D721Med (cell line): ENCODE results near the gene ERBB4.

ENCODE experiments used
- DNase-seq: peaks from one replicate; pipeline ENCODE4 v3.0.0; 2011; ENCODE audit warnings: low spot score; ENCODE audit not compliant: insufficient read length
- FAIRE-seq: peaks from 2 replicates; lab custom pipeline; 2011; peaks lifted over from hg19 to GRCh38; lab: Jason Lieb, UNC
- CTCF ChIP-seq: IDR thresholded peaks from 2 replicates; pipeline ENCODE4 v1.5.1; 2012; ENCODE audit warnings: mild to moderate bottlenecking, control low read depth; ENCODE audit not compliant: insufficient read depth; ENCODE audit errors: missing control alignments

The ERBB4 gene

GRCh38 chr2:212536817-212537725 lies 1.5 kb downstream of the ERBB4 start:
- DNase-seq (no peak), FAIRE-seq (no peak)
- no peak for TF ChIP-seq CTCF

DNA sequence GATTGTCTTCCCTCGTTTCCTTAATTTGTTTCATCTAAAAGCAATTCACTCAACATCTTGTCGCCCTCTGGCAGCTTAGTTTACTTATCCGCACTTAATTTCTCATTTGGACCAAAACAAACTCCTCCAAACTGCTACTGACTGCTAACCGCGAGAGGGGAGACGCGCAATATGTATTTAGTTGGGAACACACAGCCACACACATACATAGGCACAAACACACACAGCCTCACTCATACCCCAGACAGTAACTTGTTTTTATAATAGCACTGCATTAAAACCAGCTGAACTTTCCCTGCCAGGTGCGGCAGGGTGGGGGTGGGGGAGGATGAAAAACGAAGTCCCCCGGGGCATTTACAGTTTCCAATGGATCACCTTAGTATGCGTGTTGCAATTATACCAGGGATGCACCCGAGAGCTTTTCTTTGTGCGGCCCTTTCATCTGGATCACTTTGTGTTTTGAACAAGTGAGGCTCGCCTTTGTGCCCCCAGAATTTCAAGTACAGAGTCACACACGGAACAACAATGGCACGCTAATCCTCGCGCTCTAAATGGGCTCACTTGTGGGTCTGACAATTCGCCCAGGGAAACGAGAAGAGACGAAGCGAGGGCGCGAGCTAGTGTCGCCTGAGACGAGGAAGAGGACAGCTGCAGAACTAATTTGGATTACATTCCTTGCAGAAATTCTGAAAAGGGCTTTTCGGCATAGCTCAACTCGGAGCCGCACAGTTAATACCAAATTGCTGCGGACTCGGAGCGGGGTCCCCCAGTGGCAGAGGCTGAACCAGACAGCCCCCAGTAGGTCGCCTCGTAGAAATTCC lies 2.4 kb downstream of the ERBB4 start:
- no peak for DNase-seq

DNA sequence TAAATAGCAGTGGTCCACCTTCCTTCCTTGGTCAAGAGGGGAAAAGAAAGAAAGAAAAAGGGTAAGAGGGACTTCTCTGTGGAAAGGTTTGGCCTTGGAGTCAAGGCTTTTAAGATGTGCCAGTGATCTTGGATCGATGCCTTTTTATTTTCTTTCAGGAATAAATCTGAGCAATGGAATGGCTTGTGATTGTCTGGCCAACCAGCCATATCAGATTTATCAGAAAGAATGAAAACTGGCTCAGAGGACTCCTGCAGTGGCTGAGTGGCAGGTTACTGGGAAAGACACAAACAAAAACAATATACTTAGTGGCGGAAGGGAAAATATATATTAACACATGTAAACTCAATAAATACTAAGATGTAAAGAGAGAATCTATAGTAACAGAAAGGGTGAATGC lies 4.3 kb downstream of the ERBB4 start:
- no peak for FAIRE-seq
- no peak for DNase-seq
- no peak for TF ChIP-seq CTCF

More for the DNA sequence above, 2.4 kb downstream of the ERBB4 start:
- FAIRE-seq: no peak
- TF ChIP-seq CTCF: no peak

DNA sequence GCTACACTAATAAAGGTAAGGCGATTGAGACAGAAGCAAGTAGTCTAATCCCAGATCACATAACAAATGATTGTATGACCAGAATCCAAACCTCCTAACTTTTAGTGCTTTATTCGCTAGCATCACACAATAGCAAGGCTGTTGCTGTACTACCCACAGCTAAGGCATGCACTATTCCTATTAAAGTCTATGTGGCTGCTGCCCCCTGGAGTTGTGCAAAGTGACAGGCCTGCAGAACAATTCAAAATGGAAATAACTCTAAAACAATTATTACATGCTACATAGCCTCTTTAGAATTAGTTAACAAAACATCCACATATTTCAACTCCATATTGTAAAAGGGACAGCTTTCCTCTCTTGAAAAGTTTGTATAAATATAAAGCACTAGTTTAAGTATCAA lies 6.0 kb downstream of the ERBB4 start:
- FAIRE-seq (no peak), DNase-seq (no peak)
- TF ChIP-seq CTCF: peak; percentile 13

DNA sequence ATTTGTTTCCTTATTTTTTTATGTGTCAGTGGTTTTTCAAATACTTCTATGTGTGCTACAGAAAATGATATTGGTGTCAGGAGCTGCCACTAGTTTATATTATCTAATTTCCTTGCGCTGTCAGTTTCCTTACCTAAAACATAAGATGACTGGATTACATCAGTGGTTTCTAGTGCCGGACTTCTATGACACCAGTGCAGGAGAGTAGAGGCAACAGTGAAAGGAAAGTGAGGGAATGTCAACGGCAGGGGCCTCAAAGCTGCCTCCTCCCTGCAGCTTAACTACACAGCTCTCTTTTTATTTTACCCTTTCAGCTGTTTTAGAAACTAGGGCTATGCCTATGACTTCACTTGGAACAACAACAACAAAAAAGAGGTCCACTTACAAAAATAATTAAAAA lies 6.5 kb downstream of the ERBB4 start:
- no peak for DNase-seq
- no peak for FAIRE-seq
- TF ChIP-seq CTCF: no peak

DNA sequence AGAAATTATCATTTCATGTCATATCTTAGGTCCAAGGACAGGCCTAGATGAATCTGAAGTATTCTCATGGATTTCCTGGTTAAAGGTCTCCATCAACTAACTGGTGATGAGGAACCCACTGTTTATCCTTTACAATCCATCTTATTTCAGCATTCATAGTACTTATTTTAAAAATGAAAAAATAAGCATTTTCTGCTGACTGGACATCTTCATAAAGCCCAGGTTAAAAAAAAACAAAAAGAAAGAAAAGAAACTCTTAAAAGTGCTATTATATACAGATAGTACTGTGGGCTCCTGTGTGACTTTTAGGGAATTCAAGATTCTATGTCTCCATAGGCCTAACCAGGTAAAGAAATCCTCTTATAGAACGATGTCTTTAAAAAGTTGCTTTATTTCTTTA lies 7.1 kb downstream of the ERBB4 start:
- FAIRE-seq (no peak), DNase-seq (no peak)
- TF ChIP-seq CTCF: no peak
